ENCODE results near the gene ROCK2.

Gene ROCK2

DNA sequence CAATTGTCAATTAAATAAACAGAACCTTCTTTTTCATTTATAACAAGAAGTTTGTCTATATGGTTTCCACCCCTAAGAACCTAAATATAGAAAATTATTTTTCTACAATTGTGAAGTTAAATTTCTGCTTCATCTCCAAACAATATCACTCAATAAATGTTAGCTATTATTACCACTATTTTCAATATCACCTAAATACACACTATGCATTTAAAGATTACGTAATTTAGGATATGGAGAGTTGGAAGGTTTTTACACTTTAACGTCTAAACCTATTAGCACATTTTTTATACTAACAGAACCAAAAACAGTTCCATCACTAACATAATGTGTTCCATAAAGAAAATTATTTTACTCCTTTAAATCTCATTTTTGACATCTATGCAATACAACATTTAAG is 48.0 kb downstream of the ROCK2 start:
- no peak overlapping the region for H3K27ac ChIP-seq (ENCODE audit: insufficient read depth, low read depth, low read length, poor library complexity, severe bottlenecking)
- H3K9me3 ChIP-seq (ENCODE audit: control insufficient read depth, low read length): no peaks in the 10 kb centered on the region
- H3K36me3 ChIP-seq (ENCODE audit: control insufficient read depth, insufficient read depth, low read length): no peaks in the 10 kb centered on the region
- no peak overlapping the region for H3K4me3 ChIP-seq (ENCODE audit: insufficient read depth, low read depth, low read length)
- peaks cover 8% of the 10 kb centered on the region for H3K4me1 ChIP-seq (ENCODE audit: control insufficient read depth, insufficient read depth, low read length)
- H3K27me3 ChIP-seq (ENCODE audit: control insufficient read depth, insufficient read depth, low read length, poor library complexity, severe bottlenecking): no peaks in the 10 kb centered on the region
- WGBS, 2 experiments: 100% methylated on average over 1 of the region's 2 CpGs; no CpG with 5 or more reads in 1 of the 2 experiments

DNA sequence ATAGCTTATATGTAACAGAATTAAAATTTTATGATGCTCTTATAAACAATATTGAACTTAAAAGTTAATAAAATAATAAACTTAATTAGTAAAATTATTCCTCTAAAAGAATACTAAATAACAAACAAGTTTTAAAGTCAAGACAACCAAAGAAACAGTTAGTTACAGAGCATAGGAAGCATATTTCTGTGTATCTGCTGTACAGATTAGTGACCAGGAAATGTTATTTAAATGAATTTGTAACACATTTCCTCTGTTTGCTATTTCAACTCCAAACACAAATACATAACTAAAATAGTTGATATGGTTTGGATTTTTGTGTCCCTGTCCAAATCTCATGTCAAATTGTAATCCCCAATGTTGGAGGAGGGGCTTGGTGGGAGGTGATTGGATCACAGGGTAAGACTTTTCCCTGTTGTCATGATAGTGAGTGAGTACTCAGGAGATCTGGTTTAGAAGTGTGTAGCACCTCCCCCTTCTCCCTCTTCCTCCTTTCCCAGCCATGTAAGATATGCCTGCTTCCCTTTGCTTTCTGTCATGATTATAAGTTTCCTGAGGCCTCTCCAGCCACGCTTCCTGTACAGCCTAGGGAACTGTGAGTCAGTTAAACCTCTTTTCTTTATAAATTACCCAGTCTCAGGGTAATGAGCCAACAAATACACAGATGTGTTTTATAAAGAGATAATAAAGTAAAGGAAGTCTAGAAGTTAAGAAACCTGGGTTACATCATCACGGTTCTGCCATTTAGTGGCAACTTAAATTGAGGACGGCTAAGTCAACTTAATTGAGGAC is 51.8 kb downstream of the ROCK2 start:
- no peak overlapping the region for H3K27ac ChIP-seq (ENCODE audit: insufficient read depth, low read depth, low read length, poor library complexity, severe bottlenecking)
- WGBS, 2 experiments: 74 to 82% methylated on average over 3 of the region's 3 CpGs

DNA sequence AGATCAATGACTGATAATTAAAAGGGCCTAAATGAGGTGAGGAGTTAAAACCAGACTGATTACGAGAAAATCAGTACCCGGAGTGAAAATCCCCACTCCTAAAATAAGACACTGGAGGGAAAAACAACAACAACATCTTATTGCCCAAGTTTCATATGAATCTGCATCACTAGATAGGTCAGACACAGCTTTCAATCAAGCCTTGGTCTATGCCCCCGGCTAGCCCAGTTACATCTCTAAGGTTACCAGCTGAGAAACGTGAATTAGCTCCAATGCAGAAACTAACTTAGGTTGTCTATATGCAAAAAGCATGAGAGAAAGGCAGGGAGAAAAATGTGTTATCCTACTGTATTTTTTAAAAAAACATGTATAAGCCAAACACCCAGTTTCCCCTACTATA is 53.7 kb downstream of the ROCK2 start:
- 82 to 84% methylated on average over 4 of the region's 4 CpGs for WGBS, 2 experiments
- no peaks in the 10 kb centered on the region for H3K9me3 ChIP-seq (ENCODE audit: control insufficient read depth, low read length)
- H3K27ac ChIP-seq (ENCODE audit: insufficient read depth, low read depth, low read length, poor library complexity, severe bottlenecking): no peak overlapping the region
- H3K27me3 ChIP-seq (ENCODE audit: control insufficient read depth, insufficient read depth, low read length, poor library complexity, severe bottlenecking): no peaks in the 10 kb centered on the region
- H3K4me3 ChIP-seq (ENCODE audit: insufficient read depth, low read depth, low read length): no peak overlapping the region
- no peaks in the 10 kb centered on the region for H3K36me3 ChIP-seq (ENCODE audit: control insufficient read depth, insufficient read depth, low read length)
- H3K4me1 ChIP-seq (ENCODE audit: control insufficient read depth, insufficient read depth, low read length): peaks cover 8% of the 10 kb centered on the region

More for the DNA sequence above, 51.8 kb downstream of the ROCK2 start:
- Histone ChIP-seq H3K36me3 (ENCODE audit: control insufficient read depth, insufficient read depth, low read length) (no peaks in the 10 kb centered on the region), H3K9me3 (ENCODE audit: control insufficient read depth, low read length) (no peaks in the 10 kb centered on the region), H3K4me3 (ENCODE audit: insufficient read depth, low read depth, low read length) (no peak overlapping the region), H3K27me3 (ENCODE audit: control insufficient read depth, insufficient read depth, low read length, poor library complexity, severe bottlenecking) (no peaks in the 10 kb centered on the region), H3K4me1 (ENCODE audit: control insufficient read depth, insufficient read depth, low read length) (peaks cover 8% of the 10 kb centered on the region)

DNA sequence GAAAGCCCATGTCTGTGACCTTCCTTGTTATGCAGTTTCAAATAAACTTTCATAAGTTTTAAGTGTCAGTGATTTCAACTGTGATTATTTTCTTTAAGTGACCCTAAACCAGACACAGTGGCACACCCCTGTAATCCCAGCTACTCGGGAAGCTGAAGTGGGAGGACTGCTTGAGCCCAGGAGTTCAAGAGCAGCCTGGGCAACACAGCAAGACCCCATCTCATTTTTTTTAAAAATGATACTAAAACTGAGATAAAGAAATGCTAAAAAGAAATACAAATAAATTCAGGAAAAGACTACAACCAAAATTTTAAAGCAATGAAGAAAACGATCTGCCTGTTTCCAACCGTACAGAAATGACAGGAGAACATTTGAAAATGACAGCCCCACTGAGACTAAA is 54.2 kb downstream of the ROCK2 start:
- Histone ChIP-seq H3K36me3 (ENCODE audit: control insufficient read depth, insufficient read depth, low read length) (no peaks in the 10 kb centered on the region), H3K27me3 (ENCODE audit: control insufficient read depth, insufficient read depth, low read length, poor library complexity, severe bottlenecking) (no peaks in the 10 kb centered on the region), H3K27ac (ENCODE audit: insufficient read depth, low read depth, low read length, poor library complexity, severe bottlenecking) (no peak overlapping the region), H3K4me1 (ENCODE audit: control insufficient read depth, insufficient read depth, low read length) (peaks cover 8% of the 10 kb centered on the region), H3K9me3 (ENCODE audit: control insufficient read depth, low read length) (no peaks in the 10 kb centered on the region), H3K4me3 (ENCODE audit: insufficient read depth, low read depth, low read length) (no peak overlapping the region)
- 84 to 89% methylated on average over 3 of the region's 3 CpGs for WGBS, 2 experiments

DNA sequence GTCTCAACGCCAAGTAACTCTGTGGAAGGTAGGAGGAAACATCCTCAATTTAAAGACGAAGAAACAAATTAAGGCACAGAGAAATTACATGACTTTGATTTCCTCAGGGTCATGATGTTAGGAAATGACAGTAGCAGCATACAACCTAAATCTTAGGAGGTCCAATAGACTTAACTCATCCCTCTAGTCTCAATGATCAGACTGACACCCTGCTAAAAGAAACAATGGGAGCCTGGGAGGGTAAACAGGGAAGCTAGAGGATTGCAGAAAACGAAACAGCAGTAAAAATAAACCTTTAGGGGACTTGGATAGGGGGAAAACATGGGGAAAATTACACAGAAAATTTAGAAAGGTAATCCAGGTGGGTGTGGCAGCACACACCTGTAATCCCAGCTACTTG is 56.0 kb downstream of the ROCK2 start:
- H3K9me3 ChIP-seq (ENCODE audit: control insufficient read depth, low read length): no peaks in the 10 kb centered on the region
- H3K4me3 ChIP-seq (ENCODE audit: insufficient read depth, low read depth, low read length): no peak overlapping the region
- peaks cover 15% of the 10 kb centered on the region for H3K36me3 ChIP-seq (ENCODE audit: control insufficient read depth, insufficient read depth, low read length)
- H3K27ac ChIP-seq (ENCODE audit: insufficient read depth, low read depth, low read length, poor library complexity, severe bottlenecking): no peak overlapping the region
- H3K27me3 ChIP-seq (ENCODE audit: control insufficient read depth, insufficient read depth, low read length, poor library complexity, severe bottlenecking): no peaks in the 10 kb centered on the region
- H3K4me1 ChIP-seq (ENCODE audit: control insufficient read depth, insufficient read depth, low read length): peaks cover 8% of the 10 kb centered on the region
- WGBS, 2 experiments: 61 to 65% methylated on average over 3 of the region's 3 CpGs

DNA sequence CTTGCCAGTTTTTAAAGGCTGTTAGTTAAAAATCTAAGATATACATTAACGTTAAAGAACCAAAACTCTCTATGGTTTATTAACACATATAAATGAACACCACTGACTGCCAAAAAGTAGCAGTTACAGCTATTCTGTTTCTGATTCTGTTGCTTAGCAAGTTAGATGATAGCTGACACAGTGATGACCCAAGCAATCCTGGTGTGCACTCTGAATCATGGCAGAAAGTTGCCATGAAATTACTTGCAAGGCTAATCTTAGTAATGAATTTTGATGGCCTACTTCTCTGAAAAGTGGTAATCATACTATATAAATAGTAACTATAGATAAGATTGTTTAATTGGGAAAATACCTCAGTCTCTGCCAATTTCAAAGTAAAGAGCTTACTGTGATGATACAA is 57.7 kb downstream of the ROCK2 start:
- Histone ChIP-seq H3K36me3 (ENCODE audit: control insufficient read depth, insufficient read depth, low read length) (peaks cover 17% of the 10 kb centered on the region), H3K9me3 (ENCODE audit: control insufficient read depth, low read length) (no peaks in the 10 kb centered on the region), H3K27ac (ENCODE audit: insufficient read depth, low read depth, low read length, poor library complexity, severe bottlenecking) (no peak overlapping the region), H3K4me3 (ENCODE audit: insufficient read depth, low read depth, low read length) (no peak overlapping the region), H3K4me1 (ENCODE audit: control insufficient read depth, insufficient read depth, low read length) (no peaks in the 10 kb centered on the region), H3K27me3 (ENCODE audit: control insufficient read depth, insufficient read depth, low read length, poor library complexity, severe bottlenecking) (no peaks in the 10 kb centered on the region)
- WGBS, 2 experiments: 89% methylated on average over 1 of the region's 1 CpG; no CpG with 5 or more reads in 1 of the 2 experiments

DNA sequence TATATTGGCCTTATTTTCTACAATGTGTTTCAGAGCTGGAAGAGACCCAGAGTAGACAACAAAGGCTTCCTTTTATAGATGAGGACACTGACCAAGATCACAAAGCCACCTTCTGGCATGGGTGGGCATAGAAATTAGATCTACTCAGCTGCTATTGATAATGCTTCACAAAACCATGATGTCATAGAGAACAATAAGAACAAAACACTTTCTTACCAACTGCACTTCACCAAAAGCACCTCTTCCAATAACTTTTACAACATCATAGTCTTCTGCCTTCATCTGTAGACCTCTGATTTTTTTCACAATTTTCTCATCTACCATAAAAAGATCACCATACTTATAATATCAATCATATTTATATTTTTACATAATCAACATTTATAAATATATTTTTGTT is 58.1 kb downstream of the ROCK2 start:
- H3K9me3 ChIP-seq (ENCODE audit: control insufficient read depth, low read length): no peaks in the 10 kb centered on the region
- peaks cover 17% of the 10 kb centered on the region for H3K36me3 ChIP-seq (ENCODE audit: control insufficient read depth, insufficient read depth, low read length)
- H3K27ac ChIP-seq (ENCODE audit: insufficient read depth, low read depth, low read length, poor library complexity, severe bottlenecking): no peak overlapping the region
- no peaks in the 10 kb centered on the region for H3K4me1 ChIP-seq (ENCODE audit: control insufficient read depth, insufficient read depth, low read length)
- H3K27me3 ChIP-seq (ENCODE audit: control insufficient read depth, insufficient read depth, low read length, poor library complexity, severe bottlenecking): no peaks in the 10 kb centered on the region
- H3K4me3 ChIP-seq (ENCODE audit: insufficient read depth, low read depth, low read length): no peak overlapping the region

DNA sequence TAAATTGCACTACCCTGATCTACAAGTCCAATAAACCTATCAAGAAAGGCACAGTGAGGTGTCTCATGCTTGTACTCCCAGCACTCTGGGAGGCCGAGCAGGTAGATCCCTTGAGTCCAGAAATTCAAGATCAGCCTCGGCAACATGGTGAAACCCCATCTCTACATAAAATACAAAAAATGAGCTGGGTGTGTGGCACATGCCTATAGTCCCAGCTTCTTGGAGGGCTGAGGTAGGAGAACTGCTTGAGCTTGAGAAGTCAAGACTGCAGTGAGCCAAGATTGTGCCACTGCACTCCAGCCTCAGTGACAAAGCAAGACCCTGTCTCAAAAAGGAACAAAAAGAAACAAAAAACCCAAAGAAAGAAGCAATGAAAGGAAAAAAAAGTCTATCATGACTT is 58.9 kb downstream of the ROCK2 start:
- no peak overlapping the region for H3K4me3 ChIP-seq (ENCODE audit: insufficient read depth, low read depth, low read length)
- H3K4me1 ChIP-seq (ENCODE audit: control insufficient read depth, insufficient read depth, low read length): no peaks in the 10 kb centered on the region
- no peak overlapping the region for H3K27ac ChIP-seq (ENCODE audit: insufficient read depth, low read depth, low read length, poor library complexity, severe bottlenecking)
- 89 to 91% methylated on average over 2 of the region's 2 CpGs for WGBS, 2 experiments
- no peaks in the 10 kb centered on the region for H3K27me3 ChIP-seq (ENCODE audit: control insufficient read depth, insufficient read depth, low read length, poor library complexity, severe bottlenecking)
- H3K36me3 ChIP-seq (ENCODE audit: control insufficient read depth, insufficient read depth, low read length): peaks cover 17% of the 10 kb centered on the region
- H3K9me3 ChIP-seq (ENCODE audit: control insufficient read depth, low read length): no peaks in the 10 kb centered on the region

DNA sequence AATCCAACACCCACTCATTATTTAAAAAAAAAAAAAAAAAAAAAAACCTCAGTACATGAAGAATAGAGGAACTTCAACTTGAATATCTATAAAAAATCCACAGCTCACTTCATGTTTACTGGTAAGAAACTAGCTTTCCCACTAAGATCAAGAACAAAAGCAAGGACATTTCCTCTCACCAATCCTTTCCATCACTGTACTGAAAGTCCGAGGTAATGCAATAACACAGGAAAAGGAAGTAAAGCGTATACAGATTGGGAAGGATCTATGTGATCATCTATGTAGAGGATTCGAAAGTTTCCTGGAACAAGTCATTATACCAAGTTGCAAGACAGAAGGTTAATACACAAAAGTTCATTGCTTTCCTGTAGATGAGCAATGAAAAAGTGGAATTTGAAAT is 63.2 kb downstream of the ROCK2 start:
- Histone ChIP-seq H3K36me3 (ENCODE audit: control insufficient read depth, insufficient read depth, low read length) (peaks cover 21% of the 10 kb centered on the region), H3K27me3 (ENCODE audit: control insufficient read depth, insufficient read depth, low read length, poor library complexity, severe bottlenecking) (no peaks in the 10 kb centered on the region), H3K4me3 (ENCODE audit: insufficient read depth, low read depth, low read length) (no peak overlapping the region), H3K4me1 (ENCODE audit: control insufficient read depth, insufficient read depth, low read length) (no peaks in the 10 kb centered on the region), H3K27ac (ENCODE audit: insufficient read depth, low read depth, low read length, poor library complexity, severe bottlenecking) (no peak overlapping the region), H3K9me3 (ENCODE audit: control insufficient read depth, low read length) (no peaks in the 10 kb centered on the region)
- 90 to 98% methylated on average over 3 of the region's 3 CpGs for WGBS, 2 experiments

DNA sequence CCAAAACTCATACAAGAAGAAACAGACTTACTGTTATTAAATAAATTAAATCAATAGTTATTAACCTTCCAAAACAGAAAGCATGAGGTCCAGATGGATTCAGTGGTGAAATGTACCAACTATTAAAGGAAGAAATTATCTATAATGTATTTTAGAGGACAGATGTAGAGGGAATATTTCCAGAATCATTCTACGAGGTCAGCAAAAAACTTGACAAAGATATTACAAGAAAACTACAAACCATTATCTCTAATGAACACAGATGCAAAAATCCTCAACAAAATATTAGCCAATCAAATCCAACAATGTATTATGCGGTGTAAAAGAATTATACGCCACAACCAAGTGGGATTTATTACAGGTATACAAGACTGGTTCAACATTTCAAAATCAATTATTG is 63.7 kb downstream of the ROCK2 start:
- H3K9me3 ChIP-seq (ENCODE audit: control insufficient read depth, low read length): no peaks in the 10 kb centered on the region
- 96 to 97% methylated on average over 3 of the region's 3 CpGs for WGBS, 2 experiments
- no peaks in the 10 kb centered on the region for H3K4me1 ChIP-seq (ENCODE audit: control insufficient read depth, insufficient read depth, low read length)
- H3K4me3 ChIP-seq (ENCODE audit: insufficient read depth, low read depth, low read length): no peak overlapping the region
- H3K36me3 ChIP-seq (ENCODE audit: control insufficient read depth, insufficient read depth, low read length): peaks cover 21% of the 10 kb centered on the region
- no peak overlapping the region for H3K27ac ChIP-seq (ENCODE audit: insufficient read depth, low read depth, low read length, poor library complexity, severe bottlenecking)
- no peaks in the 10 kb centered on the region for H3K27me3 ChIP-seq (ENCODE audit: control insufficient read depth, insufficient read depth, low read length, poor library complexity, severe bottlenecking)

Data from ectodermal cell (in vitro differentiated cells).